ENCODE measurements around the gene MB21D2. TPM values are rescaled to one million over a fixed set of nuclear protein-coding genes. Genes with fewer than 3 reads are reported as not detected.

Gene MB21D2
- polyA plus RNA-seq, 1 donor (not counting 4 experiments of a cell fraction or from before 2014, with no cell fraction given) = 9.0 TPM

DNA sequence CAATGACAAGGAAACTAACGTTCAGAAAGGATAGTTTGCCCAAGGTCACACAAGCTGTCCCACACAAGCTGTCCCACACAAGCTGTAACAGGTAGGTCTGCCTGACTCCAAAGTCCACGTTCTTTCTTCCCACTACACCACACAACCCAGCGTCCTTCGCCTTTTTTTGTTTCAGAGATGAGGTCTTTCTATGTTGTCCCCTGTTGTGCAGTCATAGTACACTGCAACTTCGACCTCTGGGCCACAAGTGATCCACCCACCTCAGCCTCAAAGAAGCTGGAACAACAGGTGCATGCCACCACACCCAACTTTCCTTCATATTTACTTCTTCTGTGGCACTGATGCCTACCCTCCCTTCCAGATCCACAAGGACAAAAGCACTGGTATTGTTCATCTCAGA, 21.4 kb downstream of the MB21D2 start:
- no peak overlapping the region for H3K4me2 ChIP-seq (ENCODE audit: control insufficient read depth, extremely low read depth, insufficient read depth, low read depth, low read length)

DNA sequence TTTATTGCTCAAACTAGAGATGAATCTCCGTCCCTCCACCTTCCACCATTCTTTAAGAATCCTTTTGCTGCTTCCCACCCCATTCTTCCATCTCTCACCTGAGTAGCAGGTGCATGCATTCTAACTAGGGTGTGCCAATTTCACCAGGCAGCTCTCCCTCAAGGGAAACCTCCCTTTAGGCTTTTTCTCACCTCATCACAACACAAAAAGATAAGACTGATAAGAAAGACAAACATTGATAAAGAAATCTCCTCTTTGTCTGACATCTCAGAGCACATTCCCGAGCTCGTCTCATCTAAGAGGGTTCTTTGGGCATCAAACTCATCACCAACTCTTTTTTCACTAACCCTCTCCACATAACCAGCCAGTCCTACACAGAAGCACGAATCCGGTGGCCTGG, 23.0 kb downstream of the MB21D2 start:
- Histone ChIP-seq H3K4me1 (ENCODE audit: control insufficient read depth, extremely low read depth, insufficient read depth, low read length) (peaks cover 26% of the 10 kb centered on the region), H3K27me3 (ENCODE audit: control insufficient read depth, extremely low read depth, insufficient read depth, low read length) (no peaks in the 10 kb centered on the region), H3K4me3 (ENCODE audit: control insufficient read depth in 2 of 3, extremely low read depth in 1 of 3, insufficient read depth in 2 of 3, low read depth in 1 of 3, low read length in 3 of 3) (no peak overlapping the region), H4K20me1 (ENCODE audit: control insufficient read depth, extremely low read depth, insufficient read depth, low read length) (no peaks in the 10 kb centered on the region), H3K4me2 (ENCODE audit: control insufficient read depth, extremely low read depth, insufficient read depth, low read depth, low read length) (no peak overlapping the region), H3K36me3 (ENCODE audit: control insufficient read depth in 2 of 2, extremely low read depth in 1 of 2, insufficient read depth in 2 of 2, low read length in 2 of 2) (no peaks in the 10 kb centered on the region), H3K9me3 (ENCODE audit: control insufficient read depth, low read depth, low read length) (no peaks in the 10 kb centered on the region), H3K27ac (ENCODE audit: control insufficient read depth, insufficient read depth, low read length) (no peak overlapping the region), H3K9me1 (ENCODE audit: control insufficient read depth, extremely low read depth, insufficient read depth, low read length) (no peaks in the 10 kb centered on the region), H3K9ac (ENCODE audit: control insufficient read depth, extremely low read depth, insufficient read depth, low read length) (no peak overlapping the region), H3K79me2 (ENCODE audit: control insufficient read depth, insufficient read depth, low read length) (peaks cover 74% of the 10 kb centered on the region), H2AFZ (ENCODE audit: control insufficient read depth, low read length) (no peak overlapping the region)
- dilution Hi-C loops (cut with MboI; ENCODE audit: extremely low pct_ligation_motif_present, low sequenced_read_pairs) = no loop called here
- TF ChIP-seq, protein P1, sequence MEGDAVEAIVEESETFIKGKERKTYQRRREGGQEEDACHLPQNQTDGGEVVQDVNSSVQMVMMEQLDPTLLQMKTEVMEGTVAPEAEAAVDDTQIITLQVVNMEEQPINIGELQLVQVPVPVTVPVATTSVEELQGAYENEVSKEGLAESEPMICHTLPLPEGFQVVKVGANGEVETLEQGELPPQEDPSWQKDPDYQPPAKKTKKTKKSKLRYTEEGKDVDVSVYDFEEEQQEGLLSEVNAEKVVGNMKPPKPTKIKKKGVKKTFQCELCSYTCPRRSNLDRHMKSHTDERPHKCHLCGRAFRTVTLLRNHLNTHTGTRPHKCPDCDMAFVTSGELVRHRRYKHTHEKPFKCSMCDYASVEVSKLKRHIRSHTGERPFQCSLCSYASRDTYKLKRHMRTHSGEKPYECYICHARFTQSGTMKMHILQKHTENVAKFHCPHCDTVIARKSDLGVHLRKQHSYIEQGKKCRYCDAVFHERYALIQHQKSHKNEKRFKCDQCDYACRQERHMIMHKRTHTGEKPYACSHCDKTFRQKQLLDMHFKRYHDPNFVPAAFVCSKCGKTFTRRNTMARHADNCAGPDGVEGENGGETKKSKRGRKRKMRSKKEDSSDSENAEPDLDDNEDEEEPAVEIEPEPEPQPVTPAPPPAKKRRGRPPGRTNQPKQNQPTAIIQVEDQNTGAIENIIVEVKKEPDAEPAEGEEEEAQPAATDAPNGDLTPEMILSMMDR (optimal IDR thresholded peaks at IDR 0.05 in 1 of 3, IDR thresholded peaks at IDR 0.05 in 1 of 3, conservative IDR thresholded peaks at IDR 0.05 in 1 of 3; ENCODE audit: extremely low read depth in 1 of 3, insufficient read depth in 2 of 3, low read length in 3 of 3) = no peak
- no peak for TF ChIP-seq EZH2 (IDR thresholded peaks at IDR 0.05; ENCODE audit: low read length)
- no peak for DNase-seq (ENCODE audit: low read depth, low spot score)
- FAIRE-seq = no peak

More for the DNA sequence above, 21.4 kb downstream of the MB21D2 start:
- no peak for FAIRE-seq
- no peaks in the 10 kb centered on the region for H3K9me1 ChIP-seq (ENCODE audit: control insufficient read depth, extremely low read depth, insufficient read depth, low read length)
- H3K79me2 ChIP-seq (ENCODE audit: control insufficient read depth, insufficient read depth, low read length) = peaks cover 69% of the 10 kb centered on the region
- TF ChIP-seq EZH2 (IDR thresholded peaks at IDR 0.05; ENCODE audit: low read length) = no peak
- TF ChIP-seq, protein P1 (optimal IDR thresholded peaks at IDR 0.05 in 1 of 3, IDR thresholded peaks at IDR 0.05 in 1 of 3, conservative IDR thresholded peaks at IDR 0.05 in 1 of 3; ENCODE audit: extremely low read depth in 1 of 3, insufficient read depth in 2 of 3, low read length in 3 of 3) = no peak
- no peaks in the 10 kb centered on the region for H4K20me1 ChIP-seq (ENCODE audit: control insufficient read depth, extremely low read depth, insufficient read depth, low read length)
- no peak overlapping the region for H3K27ac ChIP-seq (ENCODE audit: control insufficient read depth, insufficient read depth, low read length)
- H3K4me3 ChIP-seq (ENCODE audit: control insufficient read depth in 2 of 3, extremely low read depth in 1 of 3, insufficient read depth in 2 of 3, low read depth in 1 of 3, low read length in 3 of 3) = no peak overlapping the region
- peaks cover 24% of the 10 kb centered on the region for H3K4me1 ChIP-seq (ENCODE audit: control insufficient read depth, extremely low read depth, insufficient read depth, low read length)
- no peaks in the 10 kb centered on the region for H3K27me3 ChIP-seq (ENCODE audit: control insufficient read depth, extremely low read depth, insufficient read depth, low read length)
- dilution Hi-C loops (cut with MboI; ENCODE audit: extremely low pct_ligation_motif_present, low sequenced_read_pairs) = no loop called here
- no peaks in the 10 kb centered on the region for H3K36me3 ChIP-seq (ENCODE audit: control insufficient read depth in 2 of 2, extremely low read depth in 1 of 2, insufficient read depth in 2 of 2, low read length in 2 of 2)
- H3K9me3 ChIP-seq (ENCODE audit: control insufficient read depth, low read depth, low read length) = no peaks in the 10 kb centered on the region
- H2AFZ ChIP-seq (ENCODE audit: control insufficient read depth, low read length) = no peak overlapping the region
- no peak for DNase-seq (ENCODE audit: low read depth, low spot score)
- H3K9ac ChIP-seq (ENCODE audit: control insufficient read depth, extremely low read depth, insufficient read depth, low read length) = no peak overlapping the region
